ENCODE measurements around the gene KCNQ1. TPM values are rescaled to one million over a fixed set of nuclear protein-coding genes. Genes with fewer than 3 reads are reported as not detected.

KCNQ1 gene
- total and polyA plus RNA-seq, 4 donors = 15.4 to 41.7 (median 26.2) TPM

GRCh38 chr11:2552210-2552609 lies 107.4 kb downstream of the KCNQ1 start:
- peaks cover 0 to 25% (median 4%) of the 10 kb centered on the region in 5 donors for H3K4me1 ChIP-seq (ENCODE audit: control insufficient read depth in 5 of 5, insufficient read depth in 5 of 5, low read length in 5 of 5)
- no peaks in the 10 kb centered on the region for H3K27me3 ChIP-seq (ENCODE audit: control insufficient read depth in 3 of 3, insufficient read depth in 3 of 3, low read length in 2 of 3)
- H3K9ac ChIP-seq (ENCODE audit: insufficient read depth in 1 of 2, low read length in 2 of 2) = no peak overlapping the region
- no peaks in the 10 kb centered on the region for H3K9me3 ChIP-seq (ENCODE audit: control insufficient read depth in 4 of 4, insufficient read depth in 3 of 4, low read length in 3 of 4)
- H3K36me3 ChIP-seq (ENCODE audit: control insufficient read depth in 4 of 4, insufficient read depth in 4 of 4, low read length in 4 of 4) = no peaks in the 10 kb centered on the region
- no peak overlapping the region for H3K4me3 ChIP-seq
- DNase-seq (no peak), ATAC-seq (ENCODE audit: insufficient read depth, low FRiP score) (no peak)
- WGBS, 2 donors = 87 to 97% methylated on average over 5 of the region's 5 CpGs
- TF ChIP-seq CTCF (IDR thresholded peaks at IDR 0.05; ENCODE audit: control extremely low read depth, extremely low read depth) = no peak
- no peak overlapping the region for H3K27ac ChIP-seq (ENCODE audit: low read depth in 1 of 2, low read length in 1 of 2)

GRCh38 chr11:2553198-2553597 lies 108.4 kb downstream of the KCNQ1 start:
- Histone ChIP-seq H3K4me1 (ENCODE audit: control insufficient read depth in 5 of 5, insufficient read depth in 5 of 5, low read length in 5 of 5) (peaks cover 0 to 25% (median 3%) of the 10 kb centered on the region in 5 donors), H3K36me3 (ENCODE audit: control insufficient read depth in 4 of 4, insufficient read depth in 4 of 4, low read length in 4 of 4) (no peaks in the 10 kb centered on the region), H3K4me3 (no peak overlapping the region), H3K27me3 (ENCODE audit: control insufficient read depth in 3 of 3, insufficient read depth in 3 of 3, low read length in 2 of 3) (no peaks in the 10 kb centered on the region), H3K27ac (ENCODE audit: low read depth in 1 of 2, low read length in 1 of 2) (no peak overlapping the region), H3K9me3 (ENCODE audit: control insufficient read depth in 4 of 4, insufficient read depth in 3 of 4, low read length in 3 of 4) (peaks cover 0 to 4% (median 0%) of the 10 kb centered on the region in 4 donors), H3K9ac (ENCODE audit: insufficient read depth in 1 of 2, low read length in 2 of 2) (no peak overlapping the region)
- DNase-seq (no peak), ATAC-seq (ENCODE audit: insufficient read depth, low FRiP score) (no peak)
- WGBS, 2 donors = 60 to 92% methylated on average over 2 of the region's 2 CpGs
- no peak for TF ChIP-seq CTCF (IDR thresholded peaks at IDR 0.05; ENCODE audit: control extremely low read depth, extremely low read depth)

GRCh38 chr11:2553886-2554285 lies 109.1 kb downstream of the KCNQ1 start:
- H3K4me1 ChIP-seq (ENCODE audit: control insufficient read depth in 5 of 5, insufficient read depth in 5 of 5, low read length in 5 of 5) = peaks cover 0 to 27% (median 3%) of the 10 kb centered on the region in 5 donors
- no peaks in the 10 kb centered on the region for H3K27me3 ChIP-seq (ENCODE audit: control insufficient read depth in 3 of 3, insufficient read depth in 3 of 3, low read length in 2 of 3)
- DNase-seq = no peak
- H3K36me3 ChIP-seq (ENCODE audit: control insufficient read depth in 4 of 4, insufficient read depth in 4 of 4, low read length in 4 of 4) = no peaks in the 10 kb centered on the region
- ATAC-seq (ENCODE audit: insufficient read depth, low FRiP score) = no peak
- H3K9me3 ChIP-seq (ENCODE audit: control insufficient read depth in 4 of 4, insufficient read depth in 3 of 4, low read length in 3 of 4) = peaks cover 0 to 4% (median 0%) of the 10 kb centered on the region in 4 donors
- no peak overlapping the region for H3K4me3 ChIP-seq
- no peak overlapping the region for H3K27ac ChIP-seq (ENCODE audit: low read depth in 1 of 2, low read length in 1 of 2)
- WGBS, 2 donors = 78 to 86% methylated on average over 9 of the region's 9 CpGs
- TF ChIP-seq CTCF (IDR thresholded peaks at IDR 0.05; ENCODE audit: control extremely low read depth, extremely low read depth) = no peak
- no peak overlapping the region for H3K9ac ChIP-seq (ENCODE audit: insufficient read depth in 1 of 2, low read length in 2 of 2)
